ENCODE results near the gene DNAJB6. TPM values are rescaled to one million over a fixed set of nuclear protein-coding genes. Genes with fewer than 3 reads are reported as not detected.

The DNAJB6 gene
- total and polyA plus RNA-seq, 2 of the 4 experiments (the other 2 are of a cell fraction) = 93.4 to 165 TPM

DNA sequence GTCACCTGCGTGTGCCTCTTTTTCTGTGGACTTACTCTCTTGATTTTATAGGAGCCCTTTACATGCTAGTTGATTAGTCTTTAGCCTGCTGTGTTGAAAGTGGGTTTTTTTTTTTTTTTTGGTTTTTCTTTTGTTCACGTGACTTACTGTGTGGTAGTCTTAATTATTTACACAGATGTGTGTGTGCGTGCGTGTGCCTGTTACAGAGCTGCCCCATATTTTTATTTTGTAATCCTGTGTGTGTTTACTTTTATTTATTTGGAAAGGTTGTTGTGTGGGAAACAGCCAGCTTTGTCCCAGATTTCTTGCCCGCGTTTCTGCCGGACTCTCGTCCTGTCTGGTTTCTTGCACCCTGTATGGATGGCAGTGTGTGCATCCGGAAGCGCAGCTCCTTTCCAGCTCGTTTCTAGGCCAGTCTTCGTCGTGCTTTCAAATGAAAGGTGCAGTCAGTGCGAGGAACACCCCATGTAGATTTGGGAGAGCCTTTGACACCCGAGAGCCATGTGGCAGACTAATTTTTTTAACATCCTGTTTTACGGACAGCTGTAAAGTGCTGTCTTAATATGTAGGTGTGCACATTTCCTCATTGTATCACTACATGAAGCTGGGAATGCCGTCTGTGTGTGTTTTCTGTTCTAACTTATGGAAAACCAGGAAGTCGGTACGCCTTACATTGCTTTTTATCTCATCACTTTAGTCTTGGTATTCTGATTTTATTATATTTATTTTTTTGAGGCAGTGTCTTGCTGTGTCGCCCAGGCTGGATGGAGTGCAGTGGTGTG lies 55.6 kb downstream of the DNAJB6 start (continued):
- TF ChIP-seq BHLHE40 (IDR thresholded peaks at IDR 0.05; ENCODE audit: low read depth, low read length) = no peak

DNA sequence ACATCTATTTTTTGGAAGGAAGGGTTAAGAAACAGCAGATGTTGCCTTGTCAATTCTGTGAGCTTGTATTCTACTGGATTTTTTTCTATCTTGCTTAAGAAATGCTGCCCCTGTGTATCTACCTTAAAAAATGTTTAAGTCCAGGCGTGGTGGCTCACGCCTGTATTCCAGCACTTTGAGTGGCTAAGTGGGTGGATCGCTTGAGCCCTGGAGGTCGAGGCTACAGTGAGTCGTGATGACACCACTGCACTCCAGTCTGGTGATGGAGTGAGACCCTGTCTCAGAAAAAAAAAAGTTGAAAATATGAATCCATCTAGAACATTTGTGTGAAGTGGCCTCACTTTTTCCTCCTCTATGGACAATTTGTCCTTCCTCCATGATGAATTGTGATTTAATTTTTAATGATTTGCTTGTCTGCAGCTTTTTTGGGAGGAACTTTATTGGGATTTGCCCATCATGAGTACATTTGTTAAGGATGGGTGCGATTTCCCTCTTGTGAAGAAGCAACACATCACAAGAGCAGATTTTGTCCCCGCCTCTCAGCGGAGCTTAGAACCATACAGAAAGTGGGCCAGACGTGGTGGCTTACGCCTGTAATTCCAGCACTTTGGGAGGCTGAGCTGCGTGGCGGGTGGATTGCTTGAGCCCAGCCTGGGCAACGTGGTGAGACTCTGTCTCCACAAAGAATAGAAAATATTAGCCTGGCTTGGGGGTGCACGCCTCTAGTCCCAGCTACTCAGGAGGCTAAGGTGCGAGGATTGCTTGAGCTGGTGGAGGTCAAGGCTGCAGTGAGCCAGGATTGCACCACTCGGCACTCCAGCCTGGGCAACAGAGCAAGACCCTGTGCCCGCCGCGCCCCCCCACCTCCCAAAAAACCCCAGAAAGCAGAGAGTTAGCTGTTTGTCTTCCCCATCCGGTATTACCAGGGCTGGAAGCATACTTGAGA lies 57.7 kb downstream of the DNAJB6 start:
- H4K8ac ChIP-seq (ENCODE audit: low read depth in 2 of 2, low read length in 2 of 2) = no peak overlapping the region
- H3K56ac ChIP-seq (ENCODE audit: extremely low read depth, insufficient read depth, low read length) = no peak overlapping the region
- BruUV-seq (replicated peaks) = no TSS peak
- dilution Hi-C loops (cut with HindIII; ENCODE audit: low sequenced_read_pairs, unreplicated experiment) (no loop called here), in situ Hi-C loops (cut with MboI; ENCODE audit: low sequenced_read_pairs) (loop anchor here (25.0 kb wide), 1 partner anchor 432 kb away; no protein-coding TSS in a partner anchor), intact Hi-C loops (cut with micrococcal nuclease) (no loop called here)
- no peak overlapping the region for H3K23ac ChIP-seq (ENCODE audit: low read depth, low read length)
- no peak overlapping the region for H2AFZ ChIP-seq (replicated peaks; ENCODE audit: low read length, poor library complexity)
- H3K27ac ChIP-seq (ENCODE audit: insufficient read depth, low read length) = no peak overlapping the region
- H2BK120ac ChIP-seq (ENCODE audit: low read depth, low read length) = no peak overlapping the region
- DNase-seq = peak; percentile 78
- no peak overlapping the region for H2BK20ac ChIP-seq (ENCODE audit: low read depth, low read length)
- 0 out of 2 replicates have a peak, but pooled peaks have one; percentile 27 for TF ChIP-seq FOS (IDR thresholded peaks at IDR 0.05; ENCODE audit: low read depth, low read length)
- no peak for TF ChIP-seq CHD1 (IDR thresholded peaks at IDR 0.05; ENCODE audit: low read depth, low read length)
- TF ChIP-seq BHLHE40 (IDR thresholded peaks at IDR 0.05; ENCODE audit: low read depth, low read length) = peak; percentile 38; the same call in 1 of the 2 replicates
- no peaks in the 10 kb centered on the region for H3K27me3 ChIP-seq (ENCODE audit: control insufficient read depth, insufficient read depth, low read length)
- ChIA-PET POLR2A (ENCODE audit: unreplicated experiment) (interaction anchor here (0.6 kb wide), 1 partner anchor 68 kb away, joined by 3 read pairs; no protein-coding TSS in a partner anchor), CTCF (interaction anchor here (1.0 kb wide), 1 partner anchor 11 kb away, joined by 4 read pairs; no protein-coding TSS in a partner anchor)
- 80% methylated on average over 12 of the region's 20 CpGs; no CpG with 5 or more reads in 1 of the 2 experiments for WGBS, 2 experiments (ENCODE audit: extremely low coverage in 2 of 2, insufficient read length in 1 of 2)
- no peak overlapping the region for H2BK5ac ChIP-seq (ENCODE audit: low read depth, low read length, poor library complexity, severe bottlenecking)
- H3K9ac ChIP-seq (ENCODE audit: low read depth, low read length) = no peak overlapping the region
- no peaks in the 10 kb centered on the region for H3K9me3 ChIP-seq (ENCODE audit: control insufficient read depth, insufficient read depth, low read length)
- peaks cover 35% of the 10 kb centered on the region for H3K36me3 ChIP-seq (ENCODE audit: control insufficient read depth, insufficient read depth, low read length)
- H3K4me3 ChIP-seq (ENCODE audit: insufficient read depth, low read depth, low read length) = no peak overlapping the region
- H3K9me1 ChIP-seq (ENCODE audit: insufficient read depth, low read length) = peaks cover 47% of the 10 kb centered on the region
- H4K5ac ChIP-seq (ENCODE audit: low read depth, low read length) = no peak overlapping the region; the same call in 1 of the 2 replicates
- H3K4me2 ChIP-seq (ENCODE audit: low read depth, low read length) = no peak overlapping the region
- H3K4ac ChIP-seq (ENCODE audit: low read depth, low read length) = no peak overlapping the region
- peaks cover 50 to 85% of the 10 kb centered on the region in 2 experiments for H3K79me1 ChIP-seq (ENCODE audit: low read depth in 1 of 2, low read length in 2 of 2)
- no peak overlapping the region for H4K91ac ChIP-seq (ENCODE audit: insufficient read depth, low read depth, low read length)
- H3K14ac ChIP-seq (replicated peaks; ENCODE audit: low read depth, low read length) = no peak overlapping the region
- H4K20me1 ChIP-seq (ENCODE audit: insufficient read depth, low read length) = peaks cover 59% of the 10 kb centered on the region
- no peak for ATAC-seq (ENCODE audit: low read depth)
- no peak overlapping the region for H2AK9ac ChIP-seq (replicated peaks; ENCODE audit: low read depth, low read length, poor library complexity)
- no peak overlapping the region for H2BK15ac ChIP-seq (ENCODE audit: low read depth, low read length)
- H3K18ac ChIP-seq (ENCODE audit: low read depth, low read length) = no peak overlapping the region
- peaks cover 16% of the 10 kb centered on the region for H3K4me1 ChIP-seq (ENCODE audit: control insufficient read depth, insufficient read depth, low read length)
- H2AK5ac ChIP-seq (ENCODE audit: low read depth, low read length) = no peak overlapping the region

Measured in IMR-90 (cell line).